ENCODE measurements around the gene PXMP4. TPM values are rescaled to one million over a fixed set of nuclear protein-coding genes. Genes with fewer than 3 reads are reported as not detected.

The PXMP4 gene
- total and polyA plus RNA-seq, 2 donors from 2014 or later, result 9.8 to 11.6 TPM

GRCh38 chr20:33666293-33667244, 53.5 kb downstream of the PXMP4 start, which contains the start of gene ACTL10:
Gene ACTL10 (plus strand): TSS chr20:33666943. CDS start chr20:33667498, 555 bp downstream.
- Histone ChIP-seq H3K36me3 (ENCODE audit: control insufficient read depth in 2 of 3, insufficient read depth in 3 of 3, low read length in 3 of 3) (peaks cover 0 to 5% (median 0%) of the 10 kb centered on the region in 3 donors), H3K4me3 (ENCODE audit: low read length in 3 of 3) (peak within 1 kb of the TSS; percentile 28 to 66 (median 47)), H3K4me1 (ENCODE audit: control insufficient read depth in 2 of 3, insufficient read depth in 2 of 3, low read depth in 1 of 3, low read length in 3 of 3) (peaks cover 0 to 22% (median 14%) of the 10 kb centered on the region in 3 donors), H3K27me3 (ENCODE audit: control insufficient read depth, insufficient read depth, low read length) (no peaks in the 10 kb centered on the region), H3K9me3 (ENCODE audit: control insufficient read depth in 2 of 3, insufficient read depth in 1 of 3, low read length in 3 of 3) (no peaks in the 10 kb centered on the region), H3K27ac (ENCODE audit: low read depth in 2 of 2, low read length in 2 of 2) (peak within 1 kb of the TSS; percentile 66 to 85), H3K9ac (ENCODE audit: low read length in 3 of 3) (peak within 1 kb of the TSS in 1 of 3 donors; percentile 66)
- intact Hi-C loops (cut with DNase I), result no loop called here
- TF ChIP-seq, protein P1, sequence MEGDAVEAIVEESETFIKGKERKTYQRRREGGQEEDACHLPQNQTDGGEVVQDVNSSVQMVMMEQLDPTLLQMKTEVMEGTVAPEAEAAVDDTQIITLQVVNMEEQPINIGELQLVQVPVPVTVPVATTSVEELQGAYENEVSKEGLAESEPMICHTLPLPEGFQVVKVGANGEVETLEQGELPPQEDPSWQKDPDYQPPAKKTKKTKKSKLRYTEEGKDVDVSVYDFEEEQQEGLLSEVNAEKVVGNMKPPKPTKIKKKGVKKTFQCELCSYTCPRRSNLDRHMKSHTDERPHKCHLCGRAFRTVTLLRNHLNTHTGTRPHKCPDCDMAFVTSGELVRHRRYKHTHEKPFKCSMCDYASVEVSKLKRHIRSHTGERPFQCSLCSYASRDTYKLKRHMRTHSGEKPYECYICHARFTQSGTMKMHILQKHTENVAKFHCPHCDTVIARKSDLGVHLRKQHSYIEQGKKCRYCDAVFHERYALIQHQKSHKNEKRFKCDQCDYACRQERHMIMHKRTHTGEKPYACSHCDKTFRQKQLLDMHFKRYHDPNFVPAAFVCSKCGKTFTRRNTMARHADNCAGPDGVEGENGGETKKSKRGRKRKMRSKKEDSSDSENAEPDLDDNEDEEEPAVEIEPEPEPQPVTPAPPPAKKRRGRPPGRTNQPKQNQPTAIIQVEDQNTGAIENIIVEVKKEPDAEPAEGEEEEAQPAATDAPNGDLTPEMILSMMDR (IDR thresholded peaks at IDR 0.05; ENCODE audit: borderline replicate concordance, extremely low read depth, insufficient read depth), result peak; percentile 26
- FAIRE-seq (peak; percentile 93), DNase-seq (peak; percentile 96 to 99 (median 98))

DNA sequence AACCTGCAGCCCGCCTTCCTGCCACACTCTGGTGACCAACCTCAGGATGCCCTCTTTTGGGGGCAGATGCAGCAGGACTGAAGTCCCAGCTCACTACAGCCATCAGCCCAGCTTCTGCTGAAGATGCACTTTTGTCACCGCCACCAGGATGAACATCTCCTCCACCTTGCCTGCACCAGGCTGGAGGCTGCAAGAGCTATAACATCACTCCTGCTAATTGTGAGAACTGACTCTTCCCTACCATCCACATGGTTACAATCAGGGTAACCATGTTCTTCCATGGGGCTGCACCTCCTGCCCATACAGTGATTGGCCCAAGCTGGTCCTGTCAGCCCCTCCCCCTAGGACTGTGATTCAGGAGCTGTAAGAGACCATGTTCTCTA, 55.4 kb downstream of the PXMP4 start:
- intact Hi-C loops (cut with DNase I), result no loop called here
- Histone ChIP-seq H3K36me3 (ENCODE audit: control insufficient read depth in 2 of 3, insufficient read depth in 3 of 3, low read length in 3 of 3) (peaks cover 0 to 5% (median 0%) of the 10 kb centered on the region in 3 donors), H3K27ac (ENCODE audit: low read depth in 2 of 2, low read length in 2 of 2) (no peak overlapping the region), H3K27me3 (ENCODE audit: control insufficient read depth, insufficient read depth, low read length) (no peaks in the 10 kb centered on the region), H3K9ac (ENCODE audit: low read length in 3 of 3) (no peak overlapping the region), H3K4me3 (ENCODE audit: low read length in 3 of 3) (no peak overlapping the region), H3K9me3 (ENCODE audit: control insufficient read depth in 2 of 3, insufficient read depth in 1 of 3, low read length in 3 of 3) (no peaks in the 10 kb centered on the region), H3K4me1 (ENCODE audit: control insufficient read depth in 2 of 3, insufficient read depth in 2 of 3, low read depth in 1 of 3, low read length in 3 of 3) (peaks cover 0 to 22% (median 14%) of the 10 kb centered on the region in 3 donors)
- TF ChIP-seq, protein P1 (IDR thresholded peaks at IDR 0.05; ENCODE audit: borderline replicate concordance, extremely low read depth, insufficient read depth), result no peak
- FAIRE-seq, result no peak
- DNase-seq, result peak in 1 of 5 donors; percentile 69

GRCh38 chr20:33664085-33664761, 55.9 kb downstream of the PXMP4 start:
- peaks cover 0 to 22% (median 14%) of the 10 kb centered on the region in 3 donors for H3K4me1 ChIP-seq (ENCODE audit: control insufficient read depth in 2 of 3, insufficient read depth in 2 of 3, low read depth in 1 of 3, low read length in 3 of 3)
- peaks cover 0 to 5% (median 0%) of the 10 kb centered on the region in 3 donors for H3K36me3 ChIP-seq (ENCODE audit: control insufficient read depth in 2 of 3, insufficient read depth in 3 of 3, low read length in 3 of 3)
- no peaks in the 10 kb centered on the region for H3K27me3 ChIP-seq (ENCODE audit: control insufficient read depth, insufficient read depth, low read length)
- H3K9me3 ChIP-seq (ENCODE audit: control insufficient read depth in 2 of 3, insufficient read depth in 1 of 3, low read length in 3 of 3), result no peaks in the 10 kb centered on the region
- FAIRE-seq (no peak), DNase-seq (peak in 2 of 5 donors; percentile 36 to 54)
- peak overlapping the region; percentile 68 to 75 (median 70) for H3K4me3 ChIP-seq (ENCODE audit: low read length in 3 of 3)
- H3K27ac ChIP-seq (ENCODE audit: low read depth in 2 of 2, low read length in 2 of 2), result peak overlapping the region; percentile 59 to 91
- TF ChIP-seq, protein P1 (IDR thresholded peaks at IDR 0.05; ENCODE audit: borderline replicate concordance, extremely low read depth, insufficient read depth), result no peak
- intact Hi-C loops (cut with DNase I), result no loop called here
- H3K9ac ChIP-seq (ENCODE audit: low read length in 3 of 3), result peak overlapping the region; percentile 26 to 82 (median 30)
